Smooth muscle cell of the coronary artery (primary cell): ENCODE data around the gene ZNF799. TPM values are rescaled to one million over a fixed set of nuclear protein-coding genes. Genes with fewer than 3 reads are reported as not detected.

Experiments used
- total RNA-seq: library from RNA; depleted of rRNA; stranded (reverse); fragments of >200 nt; gene quantifications from 2 replicates; pipeline ENCODE4 v1.2.3, GENCODE V29; 2014; ENCODE audit warnings: low replicate concordance

The ZNF799 gene
- 2.2 TPM in 2 replicates for total RNA-seq

GRCh38 chr19:12400633-12401502, at the start of gene ZNF799:
Gene ZNF799, minus strand, starts transcription at chr19:12401271. Its CDS starts 201 bp downstream, at chr19:12401070.

GRCh38 chr19:12440541-12441316, 39.7 kb upstream of the ZNF799 start, which contains the start of gene ZNF443:
Gene ZNF443, minus strand, starts transcription at chr19:12441021. Its CDS starts 107 bp downstream, at chr19:12440914.

GRCh38 chr19:12365236-12366162, 35.6 kb downstream of the ZNF799 start, which contains the start of gene ZNF442:
Gene ZNF442, minus strand, starts transcription at chr19:12365683. Its CDS starts 2,052 bp downstream, at chr19:12363631.

Other genes with a start within 250 kb of the ZNF799 start
- 6.1 and 13.7 TPM in 2 replicates for gene ZNF625, start 244.5 kb downstream of the ZNF799 start, total RNA-seq
- 4.8 and 6.7 TPM in 2 replicates for gene ZNF136, start 238.2 kb downstream of the ZNF799 start, total RNA-seq
- 7.6 and 9.2 TPM in 2 replicates for gene ZNF44, start 106.4 kb downstream of the ZNF799 start, total RNA-seq
- 3.5 and 3.7 TPM in 2 replicates for gene ZNF563, start 67.6 kb downstream of the ZNF799 start, total RNA-seq
- 4.0 and 4.8 TPM in 2 replicates for gene ZNF442, start 35.6 kb downstream of the ZNF799 start, total RNA-seq
- gene ZNF443, start 39.8 kb upstream of the ZNF799 start, total RNA-seq, result 1.8 and 2.9 TPM in 2 replicates
- gene ZNF709, start 83.5 kb upstream of the ZNF799 start, total RNA-seq, result 2.8 and 3.2 TPM in 2 replicates
- 4.0 and 9.5 TPM in 2 replicates for gene ZNF564, start 150.2 kb upstream of the ZNF799 start, total RNA-seq
- gene ZNF490, start 209.5 kb upstream of the ZNF799 start, total RNA-seq, result 6.4 and 6.8 TPM in 2 replicates
- gene ZNF791, start 209.6 kb upstream of the ZNF799 start, total RNA-seq, result 6.1 and 8.9 TPM in 2 replicates